Endodermal cell (in vitro differentiated cells): ENCODE results near the gene LYRM2. TPM values are rescaled to one million over a fixed set of nuclear protein-coding genes. Genes with fewer than 3 reads are reported as not detected.
A peak's percentile ranks its signal among the peaks of the same experiment; 100 is the strongest.

Experiments used
- DNase-seq: peaks from one replicate; pipeline ENCODE4 v3.0.0-alpha.2; 2017
- H3K27ac ChIP-seq: 2 replicates; pipeline ENCODE4 v1.5.1; 2013; ENCODE audit warnings: mild to moderate bottlenecking, low read depth, low read length, moderate library complexity
- H3K27me3 ChIP-seq: 2 replicates; pipeline ENCODE4 v1.6.1; 2013; ENCODE audit warnings: mild to moderate bottlenecking, low read length, moderate library complexity; ENCODE audit not compliant: insufficient read depth, control insufficient read depth, poor library complexity, severe bottlenecking
- H3K36me3 ChIP-seq: 2 replicates; pipeline ENCODE4 v1.7.0; 2013; ENCODE audit warnings: mild to moderate bottlenecking, low read length, moderate library complexity; ENCODE audit not compliant: control insufficient read depth, insufficient read depth
- H3K4me1 ChIP-seq: one replicate; pipeline ENCODE4 v1.7.0; 2013; ENCODE audit warnings: low read length; ENCODE audit not compliant: control insufficient read depth, insufficient read depth
- H3K4me3 ChIP-seq: 2 replicates; pipeline ENCODE4 v1.5.1; 2013; ENCODE audit warnings: mild to moderate bottlenecking, low read length, moderate library complexity
- H3K9ac ChIP-seq: 2 replicates; pipeline ENCODE4 v1.6.1; 2013; ENCODE audit warnings: mild to moderate bottlenecking, low read length, moderate library complexity; ENCODE audit not compliant: poor library complexity, severe bottlenecking; ENCODE audit errors: extremely low read depth
- H3K9me3 ChIP-seq: 2 replicates; pipeline ENCODE4 v1.6.1; 2013; ENCODE audit warnings: mild to moderate bottlenecking, low read length, moderate library complexity; ENCODE audit not compliant: control insufficient read depth
- H3K27ac Mint-ChIP-seq: 2 replicates; pipeline ENCODE4 v1.8.0; 2020; ENCODE audit warnings: mixed read lengths
- H3K27me3 Mint-ChIP-seq: 2 replicates; pipeline ENCODE4 v1.8.0; 2021; ENCODE audit warnings: mild to moderate bottlenecking, mixed read lengths; ENCODE audit not compliant: insufficient read depth
- H3K36me3 Mint-ChIP-seq: 2 replicates; pipeline ENCODE4 v1.8.0; 2020; ENCODE audit warnings: low read depth, mixed read lengths
- H3K4me1 Mint-ChIP-seq: 2 replicates; pipeline ENCODE4 v1.8.0; 2020; ENCODE audit warnings: mixed read lengths
- H3K4me3 Mint-ChIP-seq: 2 replicates; pipeline ENCODE4 v1.8.0; 2020; ENCODE audit warnings: mild to moderate bottlenecking, moderate library complexity, mixed read lengths
- H3K9me3 Mint-ChIP-seq: 2 replicates; pipeline ENCODE4 v1.8.0; 2020; ENCODE audit warnings: mild to moderate bottlenecking, mixed read lengths
- CTCF ChIP-seq: fragments of 200-600 bp; sonication (generic); conservative IDR thresholded peaks from 2 replicates; pipeline ENCODE4 v1.5.0; 2021; ENCODE audit warnings: antibody characterized with exemption, mild to moderate bottlenecking
- WGBS, 2 experiments: methylation state at CpG; one replicate each; pipeline versions ENCODE4 v1.1.5 to v1.1.7; 2013; ENCODE audit warnings: missing lambda C conversion rate in 2 of 2, mixed read lengths in 1 of 2; ENCODE audit not compliant: insufficient coverage in 1 of 2, insufficient read length in 1 of 2; 5-methylcytosine and 5-hydroxymethylcytosine counted together
- total RNA-seq, 2 donors: library from RNA; stranded (reverse); fragmentation: NEBNext Ultra II Directional in 1 of 2; extraction: Animal tissue kit (Norgen Biotek cat#: 25700) in 1 of 2; gene quantifications; 2 replicates in 1 of 2; 3 replicates in 1 of 2; pipeline ENCODE4 v1.2.1, GENCODE V29; 2021

The LYRM2 gene
- total RNA-seq, 2 donors from 2014 or later: 20.4 to 21.9 TPM

- 88 to 93% methylated on average over 2 to 3 of the region's 3 CpGs for WGBS, 2 experiments
- Mint-ChIP-seq H3K4me3 (no peak overlapping the region), H3K36me3 (peaks cover 19% of the 10 kb centered on the region), H3K4me1 (peaks cover 44% of the 10 kb centered on the region), H3K9me3 (no peaks in the 10 kb centered on the region), H3K27me3 (no peaks in the 10 kb centered on the region), H3K27ac (no peak overlapping the region)
- Histone ChIP-seq H3K36me3 (peaks cover 29% of the 10 kb centered on the region), H3K27me3 (no peaks in the 10 kb centered on the region), H3K4me1 (peaks cover 23% of the 10 kb centered on the region), H3K9ac (no peak overlapping the region), H3K9me3 (no peaks in the 10 kb centered on the region), H3K27ac (no peak overlapping the region), H3K4me3 (no peak overlapping the region)
- TF ChIP-seq CTCF: peak; percentile 15
- no peak for DNase-seq
Measured at GRCh38 chr6:89580997-89581666, 57.4 kb downstream of the LYRM2 start.

- no peak for DNase-seq
- Histone ChIP-seq H3K9ac (no peak overlapping the region), H3K27ac (no peak overlapping the region), H3K36me3 (peaks cover 47% of the 10 kb centered on the region), H3K9me3 (no peaks in the 10 kb centered on the region), H3K4me1 (peaks cover 6% of the 10 kb centered on the region), H3K27me3 (no peaks in the 10 kb centered on the region), H3K4me3 (no peak overlapping the region)
- 88 to 94% methylated on average over 2 of the region's 2 CpGs for WGBS, 2 experiments
- TF ChIP-seq CTCF: no peak
- Mint-ChIP-seq H3K27me3 (no peaks in the 10 kb centered on the region), H3K4me1 (peaks cover 14% of the 10 kb centered on the region), H3K9me3 (no peaks in the 10 kb centered on the region), H3K27ac (no peak overlapping the region), H3K4me3 (no peak overlapping the region), H3K36me3 (peaks cover 48% of the 10 kb centered on the region)
Measured at GRCh38 chr6:89575562-89575960, 63.0 kb downstream of the LYRM2 start.

GRCh38 chr6:89574910-89575561 is 63.5 kb downstream of the LYRM2 start:
- no peaks in the 10 kb centered on the region for H3K9me3 Mint-ChIP-seq
- no peak overlapping the region for H3K9ac ChIP-seq
- H3K4me3 Mint-ChIP-seq: no peak overlapping the region
- H3K4me1 ChIP-seq: peaks cover 6% of the 10 kb centered on the region
- 83 to 92% methylated on average over 1 to 2 of the region's 2 CpGs for WGBS, 2 experiments
- no peak overlapping the region for H3K27ac ChIP-seq
- H3K27ac Mint-ChIP-seq: no peak overlapping the region
- peaks cover 50% of the 10 kb centered on the region for H3K36me3 Mint-ChIP-seq
- peaks cover 11% of the 10 kb centered on the region for H3K4me1 Mint-ChIP-seq
- DNase-seq: no peak
- H3K27me3 ChIP-seq: no peaks in the 10 kb centered on the region
- no peak overlapping the region for H3K4me3 ChIP-seq
- no peaks in the 10 kb centered on the region for H3K27me3 Mint-ChIP-seq
- H3K9me3 ChIP-seq: no peaks in the 10 kb centered on the region
- H3K36me3 ChIP-seq: peaks cover 46% of the 10 kb centered on the region
- no peak for TF ChIP-seq CTCF
